ENCODE data around the gene EN1. TPM values are rescaled to one million over a fixed set of nuclear protein-coding genes. Genes with fewer than 3 reads are reported as not detected.

The EN1 gene
- total and polyA plus RNA-seq, 7 donors = not detected

GRCh38 chr2:118854507-118855345 lies 7.3 kb upstream of the EN1 start:
- 7 to 13% methylated on average over 33 of the region's 33 CpGs for WGBS, 2 donors
- intact Hi-C loops (cut with DNase I) = loop anchor here (2.0 to 5.0 kb wide), 3 partner anchors 532 to 808 kb away; no protein-coding TSS in a partner anchor
- Histone ChIP-seq H3K27me3 (peaks cover 74 to 100% (median 99%) of the 10 kb centered on the region in 3 donors), H3K27ac (no peak overlapping the region), H3K4me1 (peaks cover 0 to 58% (median 41%) of the 10 kb centered on the region in 4 donors), H3K9me3 (no peaks in the 10 kb centered on the region), H3K36me3 (no peaks in the 10 kb centered on the region), H3K4me3 (no peak overlapping the region)
- no peak for DNase-seq
- TF ChIP-seq CTCF (IDR thresholded peaks at IDR 0.05) (no peak), EP300 (IDR thresholded peaks at IDR 0.05) (no peak), POLR2A (IDR thresholded peaks at IDR 0.05) (no peak), POLR2AphosphoS5 (IDR thresholded peaks at IDR 0.05) (no peak)

GRCh38 chr2:118853651-118854291 lies 6.3 kb upstream of the EN1 start:
- H3K9me3 ChIP-seq = no peaks in the 10 kb centered on the region
- no peak for DNase-seq
- no peak overlapping the region for H3K4me3 ChIP-seq
- peaks cover 0 to 54% (median 41%) of the 10 kb centered on the region in 4 donors for H3K4me1 ChIP-seq
- peaks cover 80 to 100% (median 100%) of the 10 kb centered on the region in 3 donors for H3K27me3 ChIP-seq
- H3K27ac ChIP-seq = no peak overlapping the region
- TF ChIP-seq POLR2AphosphoS5 (IDR thresholded peaks at IDR 0.05) (no peak), EP300 (IDR thresholded peaks at IDR 0.05) (no peak), POLR2A (IDR thresholded peaks at IDR 0.05) (no peak), CTCF (IDR thresholded peaks at IDR 0.05) (no peak)
- WGBS, 2 donors = 6% methylated on average over 42 of the region's 42 CpGs
- H3K36me3 ChIP-seq = no peaks in the 10 kb centered on the region
- intact Hi-C loops (cut with DNase I) = loop anchor here (2.0 to 5.0 kb wide), 3 partner anchors 531 to 807 kb away; no protein-coding TSS in a partner anchor

- Histone ChIP-seq H3K4me1 (peaks cover 0 to 56% (median 44%) of the 10 kb centered on the region in 4 donors), H3K27me3 (peaks cover 79 to 100% (median 100%) of the 10 kb centered on the region in 3 donors)
These were observed 5.7 kb upstream of the EN1 start for GRCh38 chr2:118853129-118853640.

More at GRCh38 chr2:118853129-118853640, 5.7 kb upstream of the EN1 start:
- DNase-seq = no peak
- intact Hi-C loops (cut with DNase I) = loop anchor here (5.0 kb wide), 1 partner anchor 531 kb away; no protein-coding TSS in a partner anchor
- H3K9me3 ChIP-seq = no peaks in the 10 kb centered on the region
- H3K36me3 ChIP-seq = no peaks in the 10 kb centered on the region
- H3K27ac ChIP-seq = no peak overlapping the region
- no peak overlapping the region for H3K4me3 ChIP-seq
- WGBS, 2 donors = 8 to 17% methylated on average over 25 of the region's 25 CpGs
- TF ChIP-seq EP300 (IDR thresholded peaks at IDR 0.05) (no peak), POLR2AphosphoS5 (IDR thresholded peaks at IDR 0.05) (no peak), POLR2A (IDR thresholded peaks at IDR 0.05) (no peak), CTCF (IDR thresholded peaks at IDR 0.05) (no peak)
